Measurements from ENCODE around the gene IDH3G. TPM values are rescaled to one million over a fixed set of nuclear protein-coding genes. Genes with fewer than 3 reads are reported as not detected.

The IDH3G gene
- total RNA-seq, 1 donor from 2014 or later, result 118 TPM

- Histone ChIP-seq H3K27me3 (no peaks in the 10 kb centered on the region), H3K27ac (no peak overlapping the region), H3K4me1 (peaks cover 15% of the 10 kb centered on the region), H3K9me3 (no peaks in the 10 kb centered on the region), H3K36me3 (no peaks in the 10 kb centered on the region), H3K4me3 (no peak overlapping the region)
- no peak for TF ChIP-seq CTCF (IDR thresholded peaks at IDR 0.05)
- TF ChIP-seq POLR2AphosphoS5 (IDR thresholded peaks at IDR 0.05; ENCODE audit: insufficient read depth in 1 of 2, low read depth in 1 of 2), result no peak
- no peak for TF ChIP-seq POLR2A (IDR thresholded peaks at IDR 0.05)
- intact Hi-C loops (cut with DNase I), result no loop called here
- no peak for DNase-seq (ENCODE audit: extremely low spot score in 2 of 2)
Measured at GRCh38 chrX:153776611-153777045, 17.5 kb downstream of the IDH3G start.

- TF ChIP-seq POLR2AphosphoS5 (IDR thresholded peaks at IDR 0.05; ENCODE audit: insufficient read depth in 1 of 2, low read depth in 1 of 2), result no peak
- TF ChIP-seq POLR2A (IDR thresholded peaks at IDR 0.05), result no peak
- no peak for TF ChIP-seq CTCF (IDR thresholded peaks at IDR 0.05)
- H3K4me3 ChIP-seq, result no peak overlapping the region
- peaks cover 10% of the 10 kb centered on the region for H3K4me1 ChIP-seq
- no peaks in the 10 kb centered on the region for H3K9me3 ChIP-seq
- H3K27me3 ChIP-seq, result no peaks in the 10 kb centered on the region
- no peak for DNase-seq (ENCODE audit: extremely low spot score in 2 of 2)
- intact Hi-C loops (cut with DNase I), result no loop called here
- H3K27ac ChIP-seq, result no peak overlapping the region
- H3K36me3 ChIP-seq, result no peaks in the 10 kb centered on the region
Measured at GRCh38 chrX:153776120-153776599, 18.0 kb downstream of the IDH3G start.

- TF ChIP-seq CTCF (IDR thresholded peaks at IDR 0.05) (no peak), POLR2A (IDR thresholded peaks at IDR 0.05) (no peak), POLR2AphosphoS5 (IDR thresholded peaks at IDR 0.05; ENCODE audit: insufficient read depth in 1 of 2, low read depth in 1 of 2) (no peak)
- intact Hi-C loops (cut with DNase I), result no loop called here
- Histone ChIP-seq H3K4me3 (no peak overlapping the region), H3K27me3 (no peaks in the 10 kb centered on the region), H3K36me3 (no peaks in the 10 kb centered on the region), H3K9me3 (no peaks in the 10 kb centered on the region), H3K4me1 (peaks cover 4% of the 10 kb centered on the region), H3K27ac (no peak overlapping the region)
- no peak for DNase-seq (ENCODE audit: extremely low spot score in 2 of 2)
Measured at GRCh38 chrX:153775293-153776119, 18.7 kb downstream of the IDH3G start.

- intact Hi-C loops (cut with DNase I), result no loop called here
- H3K27ac ChIP-seq, result no peak overlapping the region
- no peaks in the 10 kb centered on the region for H3K9me3 ChIP-seq
- TF ChIP-seq POLR2AphosphoS5 (IDR thresholded peaks at IDR 0.05; ENCODE audit: insufficient read depth in 1 of 2, low read depth in 1 of 2) (no peak), POLR2A (IDR thresholded peaks at IDR 0.05) (no peak), CTCF (IDR thresholded peaks at IDR 0.05) (no peak)
- no peak overlapping the region for H3K4me3 ChIP-seq
- H3K27me3 ChIP-seq, result no peaks in the 10 kb centered on the region
- DNase-seq (ENCODE audit: extremely low spot score in 2 of 2), result no peak
- H3K36me3 ChIP-seq, result no peaks in the 10 kb centered on the region
- no peaks in the 10 kb centered on the region for H3K4me1 ChIP-seq
Measured at GRCh38 chrX:153774576-153775292, 19.4 kb downstream of the IDH3G start.
